NT2/D1 (cell line): ENCODE measurements around the gene RPTOR.

Experiments
- DNase-seq: peaks from one replicate; pipeline ENCODE4 v3.0.0-alpha.2; 2011; ENCODE audit warnings: low read depth, low spot score
- H3K27me3 ChIP-seq: 2 replicates; pipeline ENCODE4 v1.6.0; 2011; ENCODE audit warnings: mild to moderate bottlenecking; ENCODE audit not compliant: insufficient read length, insufficient read depth
- H3K36me3 ChIP-seq: 2 replicates; pipeline ENCODE4 v1.6.1; 2011; ENCODE audit warnings: mild to moderate bottlenecking, low read length, mixed read lengths; ENCODE audit not compliant: insufficient read depth, insufficient read length
- H3K4me1 ChIP-seq: 2 replicates; pipeline ENCODE4 v1.5.1; 2011; ENCODE audit not compliant: insufficient read depth, insufficient read length
- H3K4me3 ChIP-seq: 2 replicates; pipeline ENCODE4 v1.5.1; 2011; ENCODE audit warnings: low read depth; ENCODE audit not compliant: insufficient read length
- H3K9ac ChIP-seq: 2 replicates; pipeline ENCODE4 v1.6.0; 2011; ENCODE audit warnings: low read depth; ENCODE audit not compliant: insufficient read length
- H3K9me3 ChIP-seq: 2 replicates; pipeline ENCODE4 v1.5.1; 2011; ENCODE audit warnings: mild to moderate bottlenecking, low read length; ENCODE audit not compliant: insufficient read depth
- SUZ12 ChIP-seq: IDR thresholded peaks from 2 replicates; pipeline ENCODE4 v1.6.1; 2011; ENCODE audit not compliant: insufficient read length, insufficient read depth; ENCODE audit errors: extremely low read depth
- YY1 ChIP-seq: IDR thresholded peaks from 2 replicates; pipeline ENCODE4 v1.6.1; 2011; ENCODE audit not compliant: insufficient read length, insufficient read depth
- ZNF274 ChIP-seq: IDR thresholded peaks from 2 replicates; pipeline ENCODE4 v1.6.1; 2011; ENCODE audit warnings: mild to moderate bottlenecking, low read depth, low read length

The RPTOR gene

GRCh38 chr17:80921159-80921558 lies 376.5 kb downstream of the RPTOR start:
- TF ChIP-seq ZNF274 (no peak), YY1 (no peak), SUZ12 (no peak)
- H3K36me3 ChIP-seq = peaks cover 50% of the 10 kb centered on the region

DNA sequence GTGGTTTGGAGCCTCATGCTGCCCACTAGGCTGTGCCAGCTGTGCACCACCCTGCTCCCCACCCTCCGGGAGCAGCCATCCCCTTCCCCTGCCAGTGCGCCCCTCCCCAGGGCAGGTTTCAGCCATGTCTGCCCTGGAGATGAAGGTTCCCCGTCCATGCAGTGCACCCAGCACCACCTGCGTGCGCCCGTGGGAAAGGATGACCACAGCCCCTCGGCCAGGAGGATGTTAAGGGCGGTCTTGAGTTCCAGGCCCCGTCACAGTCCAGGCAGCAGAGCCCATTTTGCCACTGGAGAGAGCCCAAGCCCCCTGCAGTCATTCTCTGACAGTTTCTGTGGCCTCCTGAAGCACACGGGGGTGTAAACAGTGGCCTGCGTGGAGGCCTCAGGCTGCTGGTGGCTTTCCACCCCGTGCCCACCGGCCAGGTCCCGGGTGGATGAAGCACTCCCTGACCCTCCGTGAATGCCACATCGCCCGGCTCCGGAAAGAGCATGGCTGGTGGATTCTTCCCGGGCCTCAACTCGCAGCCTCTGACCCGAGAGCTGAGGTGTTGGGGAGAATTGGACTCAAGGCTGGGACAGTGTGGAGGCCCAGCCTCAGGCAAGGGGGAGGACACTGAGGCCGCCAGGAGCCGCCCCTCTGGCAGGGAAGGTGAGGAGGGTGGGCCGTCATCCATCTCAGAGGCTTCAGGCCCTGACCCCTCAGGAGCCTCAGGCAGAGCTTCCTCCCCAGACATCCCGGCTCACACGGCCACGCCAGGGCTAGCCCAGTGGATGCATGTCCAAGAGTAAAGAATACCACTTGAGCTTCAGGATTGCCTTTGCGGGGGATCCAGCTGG lies 377.3 kb downstream of the RPTOR start:
- Histone ChIP-seq H3K4me3 (no peak overlapping the region), H3K27me3 (peaks cover 2% of the 10 kb centered on the region), H3K36me3 (peaks cover 47% of the 10 kb centered on the region), H3K9me3 (no peaks in the 10 kb centered on the region), H3K4me1 (peaks cover 3% of the 10 kb centered on the region), H3K9ac (no peak overlapping the region)
- no peak for TF ChIP-seq SUZ12
- no peak for TF ChIP-seq YY1
- no peak for TF ChIP-seq ZNF274
- DNase-seq = no peak

More at GRCh38 chr17:80921159-80921558, 376.5 kb downstream of the RPTOR start:
- Histone ChIP-seq H3K4me1 (no peaks in the 10 kb centered on the region), H3K4me3 (no peak overlapping the region), H3K9ac (no peak overlapping the region), H3K9me3 (peaks cover 4% of the 10 kb centered on the region; the same call in 1 of the 2 replicates), H3K27me3 (no peaks in the 10 kb centered on the region)
- DNase-seq = no peak

DNA sequence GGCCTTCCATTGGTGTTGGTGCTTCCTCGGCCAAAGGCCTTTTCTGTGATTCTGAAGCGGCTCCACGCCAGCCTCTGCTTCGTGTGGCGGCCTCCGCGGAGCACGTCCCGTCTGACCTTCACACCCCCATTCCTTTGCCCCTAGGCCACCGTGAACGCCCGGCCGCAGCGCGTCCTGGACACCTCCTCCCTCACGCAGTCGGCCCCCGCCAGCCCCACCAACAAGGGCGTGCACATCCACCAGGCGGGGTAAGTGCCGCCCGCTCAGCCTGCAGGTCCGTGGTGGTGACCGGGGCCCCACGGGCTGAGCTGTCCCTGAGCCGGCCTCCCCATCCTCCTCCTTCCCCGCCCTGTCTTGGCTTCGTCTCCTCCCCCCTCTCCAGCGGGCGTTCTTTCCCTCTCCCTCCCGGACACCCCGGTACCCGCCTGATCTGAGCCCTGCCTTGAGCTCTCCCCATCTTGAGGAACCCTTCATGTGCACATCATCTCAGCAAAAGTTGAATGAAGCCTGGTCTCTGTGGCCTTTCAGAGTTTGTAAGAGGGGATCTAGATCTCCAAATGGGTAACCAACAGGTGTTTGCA lies 378.0 kb downstream of the RPTOR start:
- DNase-seq = no peak
- Histone ChIP-seq H3K4me1 (peaks cover 9% of the 10 kb centered on the region), H3K36me3 (peaks cover 45% of the 10 kb centered on the region), H3K9ac (no peak overlapping the region), H3K9me3 (no peaks in the 10 kb centered on the region), H3K27me3 (peaks cover 5% of the 10 kb centered on the region), H3K4me3 (no peak overlapping the region)
- TF ChIP-seq ZNF274 (no peak), SUZ12 (no peak), YY1 (no peak)

GRCh38 chr17:80923211-80924110 lies 378.8 kb downstream of the RPTOR start:
- Histone ChIP-seq H3K4me1 (peaks cover 14% of the 10 kb centered on the region), H3K9me3 (no peaks in the 10 kb centered on the region), H3K36me3 (peaks cover 39% of the 10 kb centered on the region), H3K27me3 (peaks cover 8% of the 10 kb centered on the region), H3K9ac (no peak overlapping the region), H3K4me3 (no peak overlapping the region)
- TF ChIP-seq YY1 (no peak), ZNF274 (no peak), SUZ12 (no peak)
- DNase-seq = no peak

DNA sequence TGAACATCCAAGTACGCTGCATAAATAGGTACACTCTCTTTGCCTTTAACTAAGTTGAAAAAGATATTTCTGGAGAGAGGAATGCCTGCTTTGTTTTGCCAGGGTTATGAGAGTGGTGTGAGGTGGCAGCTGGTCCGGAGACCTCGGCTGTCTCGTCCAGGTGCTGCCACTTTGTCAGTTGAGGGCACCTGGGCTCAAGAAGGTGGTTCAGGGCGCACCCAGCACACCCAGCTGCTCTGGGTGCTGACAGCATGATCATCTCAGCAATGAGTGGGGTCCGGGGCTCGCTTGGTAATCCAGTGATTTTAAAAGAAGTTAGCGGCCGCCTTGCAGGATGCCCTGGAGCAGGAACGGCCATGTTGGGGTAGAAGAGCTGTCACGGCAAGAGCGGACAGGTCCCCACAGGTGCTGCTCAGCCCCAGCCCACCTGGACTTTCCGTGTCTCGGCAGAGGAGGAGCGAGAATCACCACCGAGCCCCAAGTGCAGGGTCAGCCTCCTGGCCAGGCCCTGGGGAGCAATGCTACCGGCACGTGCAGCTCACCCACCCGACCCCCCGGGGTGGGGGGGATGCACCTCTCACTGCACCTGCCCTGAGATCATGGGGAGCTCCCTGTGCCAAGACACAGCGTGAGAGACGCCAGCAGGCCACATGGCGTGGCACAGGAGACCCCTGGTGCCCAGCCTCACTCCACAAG lies 379.6 kb downstream of the RPTOR start:
- peaks cover 33% of the 10 kb centered on the region for H3K36me3 ChIP-seq
- TF ChIP-seq YY1 (no peak), SUZ12 (no peak), ZNF274 (no peak)
- DNase-seq = no peak
- no peaks in the 10 kb centered on the region for H3K9me3 ChIP-seq
- H3K4me3 ChIP-seq = no peak overlapping the region
- peaks cover 15% of the 10 kb centered on the region for H3K4me1 ChIP-seq
- no peak overlapping the region for H3K9ac ChIP-seq
- peaks cover 16% of the 10 kb centered on the region for H3K27me3 ChIP-seq

DNA sequence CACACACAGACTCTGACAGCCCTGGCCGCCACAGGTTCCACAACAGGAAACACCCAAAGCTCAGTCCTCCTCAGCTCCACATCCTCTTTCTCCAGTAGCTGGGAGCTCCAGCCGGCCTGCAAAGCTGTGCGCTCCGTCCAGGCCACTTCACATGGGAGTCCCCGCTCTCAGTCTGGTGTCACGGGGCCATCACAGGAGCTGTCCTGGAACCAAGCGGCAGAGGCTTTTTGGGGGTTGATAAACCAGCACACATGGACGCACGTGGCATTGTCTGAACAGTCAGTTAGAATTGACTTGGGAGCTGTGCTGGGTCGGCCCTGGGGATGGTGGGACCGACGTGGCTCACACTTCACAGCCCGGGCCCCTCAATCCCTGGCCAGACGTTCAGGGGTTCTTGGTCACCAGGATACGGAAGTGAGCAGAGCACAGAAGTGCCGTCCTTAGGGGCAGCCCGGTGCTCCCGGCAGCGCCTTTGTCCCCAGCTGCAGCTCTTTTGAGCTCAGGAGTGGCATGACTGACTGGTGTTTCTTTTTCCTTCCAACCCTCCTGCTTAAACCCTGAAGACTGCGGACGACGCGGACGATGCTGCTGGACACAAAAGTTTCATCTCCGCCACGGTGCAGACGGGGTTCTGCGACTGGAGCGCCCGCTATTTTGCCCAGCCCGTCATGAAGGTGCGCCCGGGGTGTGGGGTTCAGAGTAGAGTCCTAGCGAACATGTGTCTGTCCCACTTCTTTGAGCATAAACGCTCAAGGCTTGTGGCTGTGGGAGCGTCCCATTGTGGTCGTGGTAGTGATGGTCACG lies 380.4 kb downstream of the RPTOR start:
- no peak for DNase-seq
- Histone ChIP-seq H3K9me3 (no peaks in the 10 kb centered on the region), H3K9ac (no peak overlapping the region), H3K27me3 (peaks cover 23% of the 10 kb centered on the region), H3K36me3 (peaks cover 26% of the 10 kb centered on the region), H3K4me3 (no peak overlapping the region), H3K4me1 (peaks cover 15% of the 10 kb centered on the region)
- TF ChIP-seq SUZ12 (no peak), ZNF274 (no peak), YY1 (no peak)
